Measurements from ENCODE around the gene DGUOK. TPM values are rescaled to one million over a fixed set of nuclear protein-coding genes. Genes with fewer than 3 reads are reported as not detected.

DGUOK gene
- total RNA-seq, 6 donors from 2014 or later, result 25.1 to 38.5 (median 34.9) TPM

DNA sequence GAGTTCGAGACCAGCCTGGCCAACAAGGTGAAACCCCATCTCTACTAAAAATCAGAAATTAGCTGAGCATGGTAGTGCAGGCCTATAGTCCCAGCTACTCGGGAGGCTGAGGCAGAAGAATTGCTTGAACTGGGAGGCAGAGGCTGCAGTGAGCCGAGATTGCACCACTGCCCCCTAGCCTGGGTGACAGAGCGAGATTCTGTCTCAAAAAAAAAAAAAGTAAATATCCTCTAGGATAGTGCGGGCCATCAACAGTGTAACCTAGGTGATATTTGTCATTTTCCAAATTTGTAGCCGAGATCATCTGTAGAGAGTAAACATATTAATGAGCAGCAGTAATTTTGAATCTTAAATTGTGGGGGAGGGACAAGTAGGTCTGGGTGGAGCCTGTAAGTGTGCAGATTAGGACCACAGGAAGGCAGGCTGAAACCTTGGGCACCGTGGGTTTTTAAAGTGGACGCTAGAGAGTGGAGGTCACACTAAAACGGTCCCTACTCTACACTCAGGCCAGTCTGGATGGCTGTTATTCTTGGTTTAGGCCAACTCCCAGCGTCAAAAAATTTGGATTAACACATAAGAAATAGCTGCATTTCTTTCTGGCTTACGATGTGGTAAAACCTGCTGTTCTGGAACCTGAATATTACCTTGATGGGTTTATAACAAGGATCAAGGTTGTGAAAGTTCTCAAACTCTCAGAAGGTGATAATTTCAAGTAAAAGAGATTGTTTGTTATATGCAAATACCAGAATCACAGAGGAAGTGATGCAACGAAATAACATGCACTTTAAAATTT is 35.3 kb downstream of the DGUOK start:
- WGBS, 2 donors, result 73 to 83% methylated on average over 12 of the region's 12 CpGs
- Histone ChIP-seq H3K27me3 (no peaks in the 10 kb centered on the region), H3K36me3 (peaks cover 0 to 41% (median 19%) of the 10 kb centered on the region in 4 donors), H3K4me1 (no peaks in the 10 kb centered on the region), H3K4me3 (no peak overlapping the region), H3K9me3 (peaks cover 0 to 5% (median 0%) of the 10 kb centered on the region in 4 donors), H3K27ac (no peak overlapping the region)
- DNase-seq (no peak), ATAC-seq (ENCODE audit: low FRiP score in 2 of 2) (no peak)
- TF ChIP-seq POLR2A (IDR thresholded peaks at IDR 0.05) (no peak), POLR2AphosphoS5 (IDR thresholded peaks at IDR 0.05) (no peak), CTCF (IDR thresholded peaks at IDR 0.05) (no peak), EP300 (IDR thresholded peaks at IDR 0.05) (no peak)

DNA sequence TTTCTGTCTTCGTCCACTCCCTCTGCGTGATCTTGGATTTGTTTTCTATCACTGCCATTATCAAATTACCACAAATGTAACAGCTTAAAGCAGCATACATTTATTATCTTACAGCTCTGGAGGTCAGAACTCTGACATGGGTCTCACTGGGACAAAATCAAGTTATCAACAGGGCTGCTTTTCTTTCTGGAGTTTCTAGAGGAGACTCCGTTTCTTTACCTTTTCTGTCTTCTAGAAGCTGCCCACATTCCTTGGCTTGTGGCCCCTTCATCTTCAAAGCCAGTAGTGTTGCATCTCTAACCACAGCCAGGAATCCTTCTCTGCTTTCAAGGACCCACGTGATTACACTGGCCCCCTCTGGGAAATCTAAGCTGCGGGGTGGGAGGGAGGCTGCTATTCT is 36.1 kb downstream of the DGUOK start:
- H3K27ac ChIP-seq, result no peak overlapping the region
- peaks cover 0 to 33% (median 16%) of the 10 kb centered on the region in 4 donors for H3K36me3 ChIP-seq
- TF ChIP-seq EP300 (IDR thresholded peaks at IDR 0.05) (no peak), POLR2A (IDR thresholded peaks at IDR 0.05) (no peak), POLR2AphosphoS5 (IDR thresholded peaks at IDR 0.05) (no peak), CTCF (IDR thresholded peaks at IDR 0.05) (no peak)
- H3K4me3 ChIP-seq, result no peak overlapping the region
- WGBS, 2 donors, result 59 to 77% methylated on average over 5 of the region's 5 CpGs
- no peaks in the 10 kb centered on the region for H3K27me3 ChIP-seq
- DNase-seq (no peak), ATAC-seq (ENCODE audit: low FRiP score in 2 of 2) (no peak)
- H3K9me3 ChIP-seq, result peaks cover 0 to 5% (median 0%) of the 10 kb centered on the region in 4 donors
- H3K4me1 ChIP-seq, result no peaks in the 10 kb centered on the region

- ATAC-seq (ENCODE audit: low FRiP score in 2 of 2), result no peak
- peaks cover 0 to 25% (median 10%) of the 10 kb centered on the region in 4 donors for H3K36me3 ChIP-seq
- TF ChIP-seq POLR2AphosphoS5 (IDR thresholded peaks at IDR 0.05), result no peak
- no peak for TF ChIP-seq EP300 (IDR thresholded peaks at IDR 0.05)
- no peak for TF ChIP-seq POLR2A (IDR thresholded peaks at IDR 0.05)
- TF ChIP-seq CTCF (IDR thresholded peaks at IDR 0.05), result no peak
Observed at GRCh38 chr2:73963385-73964120, 36.9 kb downstream of the DGUOK start.

DNA sequence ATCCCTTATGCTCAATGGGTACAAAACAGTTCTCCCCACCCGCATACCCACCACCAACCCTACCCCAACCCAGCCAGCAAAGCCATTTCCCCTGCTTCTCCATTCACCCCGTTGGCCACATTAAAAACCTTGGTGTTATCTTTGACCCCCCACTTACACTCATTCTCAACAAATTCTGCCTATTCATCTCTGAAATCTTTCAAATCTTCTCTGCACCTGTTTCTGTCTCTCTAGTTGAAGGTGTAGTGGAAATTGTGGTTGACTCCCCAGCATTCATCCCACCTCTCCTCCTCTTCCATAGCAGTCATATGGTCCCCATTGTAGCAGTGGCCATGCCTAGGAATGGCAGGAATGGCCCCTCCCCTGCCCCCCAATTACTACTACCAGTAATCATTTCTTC is 37.5 kb downstream of the DGUOK start:
- peaks cover 0 to 5% (median 0%) of the 10 kb centered on the region in 4 donors for H3K9me3 ChIP-seq
- H3K4me3 ChIP-seq, result no peak overlapping the region
- H3K36me3 ChIP-seq, result peaks cover 0 to 19% (median 3%) of the 10 kb centered on the region in 4 donors
- no peak for TF ChIP-seq EP300 (IDR thresholded peaks at IDR 0.05)
- no peak for TF ChIP-seq POLR2AphosphoS5 (IDR thresholded peaks at IDR 0.05)
- no peak for TF ChIP-seq CTCF (IDR thresholded peaks at IDR 0.05)
- no peak for TF ChIP-seq POLR2A (IDR thresholded peaks at IDR 0.05)
- no peaks in the 10 kb centered on the region for H3K27me3 ChIP-seq
- 83 to 92% methylated on average over 2 of the region's 2 CpGs for WGBS, 2 donors
- H3K4me1 ChIP-seq, result peaks cover 0 to 3% (median 1%) of the 10 kb centered on the region in 4 donors
- ATAC-seq (ENCODE audit: low FRiP score in 2 of 2), result no peak
- DNase-seq, result no peak
- no peak overlapping the region for H3K27ac ChIP-seq

More at GRCh38 chr2:73963385-73964120, 36.9 kb downstream of the DGUOK start:
- WGBS, 2 donors, result 86 to 88% methylated on average over 13 of the region's 13 CpGs
- peaks cover 0 to 5% (median 0%) of the 10 kb centered on the region in 4 donors for H3K9me3 ChIP-seq
- no peaks in the 10 kb centered on the region for H3K27me3 ChIP-seq
- no peak for DNase-seq
- H3K4me3 ChIP-seq, result no peak overlapping the region
- no peak overlapping the region for H3K27ac ChIP-seq
- no peaks in the 10 kb centered on the region for H3K4me1 ChIP-seq
